Measurements from ENCODE around the gene GTPBP2.
A peak's percentile ranks its signal among the peaks of the same experiment; 100 is the strongest.

Gene GTPBP2, protein sequence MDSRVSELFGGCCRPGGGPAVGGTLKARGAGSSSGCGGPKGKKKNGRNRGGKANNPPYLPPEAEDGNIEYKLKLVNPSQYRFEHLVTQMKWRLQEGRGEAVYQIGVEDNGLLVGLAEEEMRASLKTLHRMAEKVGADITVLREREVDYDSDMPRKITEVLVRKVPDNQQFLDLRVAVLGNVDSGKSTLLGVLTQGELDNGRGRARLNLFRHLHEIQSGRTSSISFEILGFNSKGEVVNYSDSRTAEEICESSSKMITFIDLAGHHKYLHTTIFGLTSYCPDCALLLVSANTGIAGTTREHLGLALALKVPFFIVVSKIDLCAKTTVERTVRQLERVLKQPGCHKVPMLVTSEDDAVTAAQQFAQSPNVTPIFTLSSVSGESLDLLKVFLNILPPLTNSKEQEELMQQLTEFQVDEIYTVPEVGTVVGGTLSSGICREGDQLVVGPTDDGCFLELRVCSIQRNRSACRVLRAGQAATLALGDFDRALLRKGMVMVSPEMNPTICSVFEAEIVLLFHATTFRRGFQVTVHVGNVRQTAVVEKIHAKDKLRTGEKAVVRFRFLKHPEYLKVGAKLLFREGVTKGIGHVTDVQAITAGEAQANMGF

DNA sequence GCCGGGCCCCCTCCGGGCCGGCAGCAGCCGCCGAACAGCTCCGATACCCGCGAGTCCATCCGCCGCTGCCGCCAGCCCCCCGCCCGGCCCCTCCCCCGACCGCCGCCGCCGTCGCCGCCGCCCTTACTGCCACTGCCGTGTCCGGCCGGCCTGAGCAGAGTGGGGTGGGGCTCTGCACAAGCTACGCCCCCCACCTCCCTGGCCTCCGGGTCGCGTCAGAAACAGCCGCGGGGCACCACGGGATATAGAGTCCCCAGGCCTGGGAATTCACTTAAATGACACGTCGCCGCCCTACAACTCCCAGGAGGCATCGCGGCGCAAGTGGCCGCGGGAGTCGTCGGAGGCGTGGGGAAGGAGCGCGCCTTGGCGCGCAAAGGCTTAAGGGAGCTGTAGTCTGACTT lies at the start of gene GTPBP2:
TSS of gene GTPBP2 (minus strand) at position 161 of the 401 bp plus-strand sequence. CDS start at position 59, 102 bp downstream.
- DNase-seq (peak; percentile 96), ATAC-seq (peak; percentile 95)
- peak within 1 kb of the TSS; percentile 99 for H3K27ac Mint-ChIP-seq
- peaks cover 36% of the 10 kb centered on the region for H3K4me1 Mint-ChIP-seq
- H3K9me3 Mint-ChIP-seq: no peaks in the 10 kb centered on the region
- H3K4me3 Mint-ChIP-seq: peak within 1 kb of the TSS; percentile 96
- no peaks in the 10 kb centered on the region for H3K27me3 Mint-ChIP-seq
- peaks cover 19% of the 10 kb centered on the region for H3K36me3 Mint-ChIP-seq (ENCODE audit: low read depth)

DNA sequence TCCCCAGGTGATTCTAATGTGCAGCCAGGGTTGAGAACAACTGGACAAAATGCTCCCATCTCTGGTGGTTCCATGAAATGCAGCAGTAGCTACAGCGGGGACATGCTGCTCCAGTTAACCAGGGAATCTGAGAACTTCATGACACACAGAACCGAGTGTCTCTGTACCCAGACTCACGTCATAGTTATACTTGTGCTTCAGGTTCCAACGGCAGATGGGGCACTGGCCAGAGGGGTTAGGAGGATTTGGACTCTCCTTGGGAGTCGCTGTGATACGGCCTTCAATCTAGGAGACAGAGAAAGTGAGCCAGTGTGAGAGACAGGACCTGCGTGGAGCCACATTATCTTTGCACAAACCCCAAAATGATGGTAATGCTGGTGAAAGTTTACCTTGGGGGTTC lies 49.3 kb upstream of the GTPBP2 start:
- no peaks in the 10 kb centered on the region for H3K27me3 Mint-ChIP-seq
- peaks cover 4% of the 10 kb centered on the region for H3K4me1 Mint-ChIP-seq
- H3K36me3 Mint-ChIP-seq (ENCODE audit: low read depth): peaks cover 32% of the 10 kb centered on the region
- no peak for ATAC-seq
- H3K27ac Mint-ChIP-seq: no peak overlapping the region
- no peak for DNase-seq
- H3K4me3 Mint-ChIP-seq: no peak overlapping the region
- H3K9me3 Mint-ChIP-seq: no peaks in the 10 kb centered on the region

DNA sequence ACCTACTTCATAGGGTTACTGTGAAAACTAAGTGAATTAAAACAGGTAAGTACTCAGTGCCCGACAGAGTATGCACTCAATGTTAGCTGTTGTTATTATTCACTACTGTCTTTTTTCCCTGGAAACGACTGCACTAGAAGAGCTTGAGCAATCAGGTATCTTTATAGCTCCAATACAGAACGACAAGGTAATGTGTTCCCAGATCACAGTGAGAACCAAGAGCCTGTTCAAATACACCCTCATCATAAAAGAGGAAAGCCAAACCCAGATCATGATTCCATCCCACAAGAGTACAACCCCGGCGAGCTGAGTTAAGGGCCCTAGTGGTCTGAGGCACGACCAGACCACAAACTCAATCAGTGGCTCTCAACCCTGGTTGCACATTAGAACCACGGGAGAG lies 48.7 kb upstream of the GTPBP2 start:
- H3K27me3 Mint-ChIP-seq: no peaks in the 10 kb centered on the region
- DNase-seq (no peak), ATAC-seq (no peak)
- H3K4me1 Mint-ChIP-seq: no peaks in the 10 kb centered on the region
- H3K9me3 Mint-ChIP-seq: no peaks in the 10 kb centered on the region
- no peak overlapping the region for H3K4me3 Mint-ChIP-seq
- H3K27ac Mint-ChIP-seq: no peak overlapping the region
- peaks cover 34% of the 10 kb centered on the region for H3K36me3 Mint-ChIP-seq (ENCODE audit: low read depth)

DNA sequence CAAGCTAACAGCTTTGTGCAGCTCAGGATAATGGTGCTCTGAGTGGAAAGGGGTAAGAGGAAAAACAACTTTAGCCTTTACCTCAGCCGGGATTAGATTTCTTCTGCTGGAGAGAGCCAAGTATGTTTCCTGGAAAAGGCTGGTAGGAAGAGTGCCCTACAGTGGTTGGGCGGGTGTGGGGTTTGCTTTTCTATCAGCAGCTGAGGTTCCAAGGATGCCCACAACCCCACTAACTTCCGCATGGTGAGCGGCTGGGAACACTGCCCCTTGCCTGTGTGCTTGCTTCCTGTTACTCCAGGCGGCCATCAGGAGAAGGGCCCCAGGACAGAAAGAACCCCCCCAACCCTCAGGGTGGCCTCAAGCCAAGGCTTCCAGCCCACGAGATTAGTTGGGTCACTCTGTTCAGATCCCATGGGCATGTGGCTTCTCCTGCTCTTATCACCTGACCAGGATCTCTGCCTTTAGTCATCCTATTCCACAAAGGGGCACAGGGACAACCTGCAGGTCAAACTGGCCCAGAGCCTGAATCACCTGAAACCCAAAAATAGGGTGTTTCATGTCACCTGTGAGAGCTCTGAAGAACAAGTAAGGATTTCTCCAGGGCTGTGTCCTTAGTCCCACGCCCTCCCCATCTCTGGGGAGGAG lies 48.0 kb upstream of the GTPBP2 start:
- no peaks in the 10 kb centered on the region for H3K4me1 Mint-ChIP-seq
- peaks cover 32% of the 10 kb centered on the region for H3K36me3 Mint-ChIP-seq (ENCODE audit: low read depth)
- no peak overlapping the region for H3K27ac Mint-ChIP-seq
- DNase-seq (no peak), ATAC-seq (no peak)
- no peaks in the 10 kb centered on the region for H3K27me3 Mint-ChIP-seq
- no peak overlapping the region for H3K4me3 Mint-ChIP-seq
- no peaks in the 10 kb centered on the region for H3K9me3 Mint-ChIP-seq

DNA sequence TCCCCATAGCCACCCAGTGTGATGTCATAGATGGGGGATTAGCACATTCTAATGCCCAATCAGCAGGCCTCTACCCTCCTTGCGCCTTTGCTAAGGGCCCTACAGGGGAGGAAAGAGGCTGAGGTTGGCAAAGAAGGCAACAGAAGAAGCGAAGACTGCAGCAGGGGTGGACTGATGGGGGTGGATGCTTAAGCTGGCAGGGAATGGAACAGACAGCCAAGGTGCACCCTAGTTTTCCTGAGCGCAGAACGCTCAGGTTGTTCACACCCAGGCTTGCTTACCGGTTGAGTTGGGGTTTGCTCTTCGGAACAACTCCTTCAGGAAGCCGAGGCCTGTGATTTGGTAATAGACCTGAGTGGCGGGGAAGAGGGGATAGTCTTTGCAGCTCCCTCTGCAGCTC lies 45.9 kb upstream of the GTPBP2 start:
- DNase-seq: no peak
- no peak overlapping the region for H3K27ac Mint-ChIP-seq
- no peak overlapping the region for H3K4me3 Mint-ChIP-seq
- H3K9me3 Mint-ChIP-seq: no peaks in the 10 kb centered on the region
- peaks cover 30% of the 10 kb centered on the region for H3K36me3 Mint-ChIP-seq (ENCODE audit: low read depth)
- no peak for ATAC-seq
- peaks cover 8% of the 10 kb centered on the region for H3K4me1 Mint-ChIP-seq
- no peaks in the 10 kb centered on the region for H3K27me3 Mint-ChIP-seq

DNA sequence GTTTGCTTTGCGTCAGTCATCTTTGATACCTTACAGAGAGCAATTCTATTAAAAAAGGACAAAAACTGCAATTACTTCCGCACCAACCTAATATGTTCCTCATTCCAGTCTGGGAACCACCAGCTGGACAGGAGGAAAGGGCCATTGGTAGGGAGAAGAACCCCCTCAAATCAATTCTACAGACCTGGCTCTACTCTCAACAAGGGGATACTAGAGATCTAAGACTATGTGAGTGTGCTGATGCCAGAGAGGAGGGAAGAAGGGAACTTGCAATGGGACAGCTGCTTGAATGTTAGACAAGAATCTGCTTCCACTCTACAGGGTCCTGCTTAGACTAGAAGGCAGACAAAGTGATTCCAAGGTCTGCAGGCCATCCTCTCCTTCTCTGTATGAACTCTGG lies 45.2 kb upstream of the GTPBP2 start:
- Mint-ChIP-seq H3K27ac (no peak overlapping the region), H3K36me3 (ENCODE audit: low read depth) (peaks cover 30% of the 10 kb centered on the region), H3K4me1 (peaks cover 14% of the 10 kb centered on the region), H3K27me3 (no peaks in the 10 kb centered on the region), H3K9me3 (no peaks in the 10 kb centered on the region), H3K4me3 (no peak overlapping the region)
- DNase-seq (no peak), ATAC-seq (no peak)

DNA sequence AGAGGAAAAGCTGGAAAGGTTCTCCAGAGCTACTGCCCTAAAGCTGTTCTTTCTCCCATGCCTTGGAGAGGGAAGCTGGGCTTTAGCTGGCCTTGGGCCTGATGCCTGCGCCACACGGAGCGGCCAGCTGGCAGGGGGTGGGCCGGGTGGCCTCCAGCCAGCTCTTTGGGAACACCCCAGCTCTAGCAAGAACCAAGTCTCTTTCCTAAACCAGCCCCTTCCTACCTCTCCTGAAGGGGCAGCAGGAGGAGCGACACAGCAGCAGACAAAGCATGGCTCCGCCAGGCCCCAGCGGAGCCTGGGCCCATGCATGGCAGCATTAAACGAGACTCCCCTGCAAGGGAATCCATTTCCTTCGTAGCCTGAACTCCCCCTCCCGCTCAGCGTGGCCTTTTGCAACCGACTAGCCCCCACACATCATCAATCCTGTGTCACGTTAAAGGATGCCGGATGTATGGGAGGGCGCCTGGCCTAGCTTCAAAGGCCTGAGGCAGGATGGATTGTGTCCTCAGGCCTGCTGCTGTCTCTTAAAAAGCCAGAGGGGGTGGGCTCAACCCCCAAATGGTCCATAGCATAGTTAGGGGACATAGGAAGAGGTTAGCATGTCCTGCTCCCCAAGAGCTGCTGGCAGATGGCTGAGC lies 44.5 kb upstream of the GTPBP2 start:
- Mint-ChIP-seq H3K27me3 (no peaks in the 10 kb centered on the region), H3K4me1 (peaks cover 21% of the 10 kb centered on the region), H3K4me3 (no peak overlapping the region), H3K9me3 (no peaks in the 10 kb centered on the region), H3K36me3 (ENCODE audit: low read depth) (peaks cover 30% of the 10 kb centered on the region), H3K27ac (no peak overlapping the region)
- no peak for ATAC-seq
- no peak for DNase-seq

DNA sequence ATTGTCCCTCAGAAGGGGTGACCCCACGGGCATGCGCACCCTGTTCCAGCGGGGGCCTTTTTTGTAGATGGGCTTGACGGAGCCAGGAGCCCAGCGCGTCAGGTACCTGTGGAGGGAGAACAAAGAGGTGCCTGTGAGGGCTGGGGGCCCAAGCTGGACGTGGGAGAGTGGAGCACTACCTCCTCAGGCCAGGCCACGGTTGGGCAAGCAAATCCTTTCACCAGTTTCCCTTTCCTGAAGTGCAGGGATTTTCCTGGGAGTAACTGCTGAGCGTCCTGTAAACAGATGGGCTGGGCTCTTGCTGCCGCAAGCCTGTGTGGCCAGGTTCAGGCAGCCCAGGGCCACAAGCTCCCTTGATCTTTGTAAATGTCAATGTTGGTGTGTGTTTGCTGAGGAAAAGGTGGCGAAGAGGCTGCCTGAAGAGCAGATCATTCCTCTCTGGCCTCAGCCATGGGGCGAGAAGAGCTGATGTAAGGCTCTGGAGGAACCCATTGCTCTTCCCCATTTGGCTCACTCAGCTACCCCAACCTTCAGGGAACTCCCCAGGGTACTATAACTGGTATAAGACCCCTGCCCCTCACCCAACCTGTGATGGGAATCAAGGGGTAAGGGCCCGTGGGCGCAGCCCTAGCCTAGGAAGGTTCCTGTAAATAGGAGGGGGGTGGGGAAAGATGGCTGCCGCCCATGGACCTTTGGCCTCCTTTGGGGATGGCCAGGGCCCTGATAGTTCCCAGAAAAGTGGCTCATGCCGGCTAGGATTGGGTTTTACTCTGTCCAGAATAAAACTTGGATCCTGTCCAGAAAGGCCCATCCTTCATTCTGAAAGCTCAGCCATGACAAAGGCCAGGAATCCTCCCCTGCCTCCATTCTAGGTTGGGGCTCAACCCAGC lies 43.0 kb upstream of the GTPBP2 start:
- no peaks in the 10 kb centered on the region for H3K9me3 Mint-ChIP-seq
- no peak overlapping the region for H3K27ac Mint-ChIP-seq

DNA sequence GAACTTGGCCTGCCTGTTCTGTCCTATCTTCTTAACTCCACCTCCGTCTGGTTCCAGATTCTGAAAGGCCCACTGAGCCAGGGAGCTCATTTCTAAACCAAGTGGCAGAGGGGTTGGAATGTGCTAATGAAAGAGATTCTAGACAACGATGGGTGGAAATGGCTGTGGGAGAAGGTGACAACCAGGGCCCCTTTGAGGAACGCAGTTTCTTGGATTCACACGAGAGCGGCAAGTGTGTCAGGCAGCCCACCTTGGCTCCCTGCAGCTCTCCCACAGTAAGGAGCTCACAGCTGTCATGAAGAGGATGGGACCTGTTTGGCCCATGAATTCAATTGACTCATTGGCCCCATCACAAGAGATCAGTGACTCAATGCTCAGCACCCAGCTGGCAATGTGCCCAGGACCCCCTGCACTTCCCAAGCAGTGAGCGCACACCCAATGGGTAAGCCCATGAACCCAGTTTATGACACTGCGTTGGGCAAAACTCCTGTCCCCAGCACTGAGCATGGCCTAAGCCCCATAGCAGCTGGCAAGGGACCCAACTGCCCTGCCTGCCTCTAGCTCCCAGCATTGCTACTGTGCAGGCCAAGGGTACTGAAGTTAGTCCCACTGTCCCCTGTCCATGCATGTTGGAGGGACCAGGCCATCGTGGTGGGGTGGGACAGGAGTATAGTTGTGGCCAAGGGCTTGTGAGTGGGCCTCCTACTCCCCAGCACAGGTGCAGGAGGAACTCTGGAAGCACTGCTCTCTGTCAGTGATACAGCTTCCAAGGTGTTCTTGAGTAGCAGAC lies 42.1 kb upstream of the GTPBP2 start:
- no peaks in the 10 kb centered on the region for H3K27me3 Mint-ChIP-seq
- DNase-seq (no peak), ATAC-seq (no peak)
- peaks cover 21% of the 10 kb centered on the region for H3K36me3 Mint-ChIP-seq (ENCODE audit: low read depth)
- no peak overlapping the region for H3K4me3 Mint-ChIP-seq
- H3K27ac Mint-ChIP-seq: peak overlapping the region; percentile 84
- H3K9me3 Mint-ChIP-seq: no peaks in the 10 kb centered on the region
- peaks cover 36% of the 10 kb centered on the region for H3K4me1 Mint-ChIP-seq

More for the DNA sequence above, 43.0 kb upstream of the GTPBP2 start:
- Mint-ChIP-seq H3K4me1 (peaks cover 34% of the 10 kb centered on the region), H3K36me3 (ENCODE audit: low read depth) (peaks cover 21% of the 10 kb centered on the region), H3K4me3 (no peak overlapping the region), H3K27me3 (no peaks in the 10 kb centered on the region)
- ATAC-seq (no peak), DNase-seq (no peak)

DNA sequence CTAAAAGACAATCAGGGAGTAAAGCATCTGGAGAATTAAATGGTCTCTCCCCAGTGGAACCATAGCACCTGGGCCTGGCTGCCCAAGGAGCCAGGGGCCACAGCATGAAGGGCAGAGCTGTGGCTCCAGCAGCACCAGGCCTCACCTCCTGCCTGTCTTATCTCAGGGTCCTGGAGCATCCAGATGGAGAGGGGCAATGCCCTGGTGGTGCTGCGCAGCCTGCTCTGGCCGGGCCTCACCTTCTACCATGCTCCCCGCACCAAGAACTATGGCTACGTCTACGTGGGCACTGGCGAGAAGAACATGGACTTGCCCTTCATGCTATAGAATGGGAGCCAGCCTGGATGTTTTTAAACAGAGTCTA lies 41.5 kb upstream of the GTPBP2 start:
- no peak for ATAC-seq
- H3K4me3 Mint-ChIP-seq: no peak overlapping the region
- H3K4me1 Mint-ChIP-seq: peaks cover 36% of the 10 kb centered on the region
- peaks cover 21% of the 10 kb centered on the region for H3K36me3 Mint-ChIP-seq (ENCODE audit: low read depth)
- DNase-seq: no peak
- H3K9me3 Mint-ChIP-seq: no peaks in the 10 kb centered on the region
- peak overlapping the region; percentile 84 for H3K27ac Mint-ChIP-seq
- no peaks in the 10 kb centered on the region for H3K27me3 Mint-ChIP-seq

DNA sequence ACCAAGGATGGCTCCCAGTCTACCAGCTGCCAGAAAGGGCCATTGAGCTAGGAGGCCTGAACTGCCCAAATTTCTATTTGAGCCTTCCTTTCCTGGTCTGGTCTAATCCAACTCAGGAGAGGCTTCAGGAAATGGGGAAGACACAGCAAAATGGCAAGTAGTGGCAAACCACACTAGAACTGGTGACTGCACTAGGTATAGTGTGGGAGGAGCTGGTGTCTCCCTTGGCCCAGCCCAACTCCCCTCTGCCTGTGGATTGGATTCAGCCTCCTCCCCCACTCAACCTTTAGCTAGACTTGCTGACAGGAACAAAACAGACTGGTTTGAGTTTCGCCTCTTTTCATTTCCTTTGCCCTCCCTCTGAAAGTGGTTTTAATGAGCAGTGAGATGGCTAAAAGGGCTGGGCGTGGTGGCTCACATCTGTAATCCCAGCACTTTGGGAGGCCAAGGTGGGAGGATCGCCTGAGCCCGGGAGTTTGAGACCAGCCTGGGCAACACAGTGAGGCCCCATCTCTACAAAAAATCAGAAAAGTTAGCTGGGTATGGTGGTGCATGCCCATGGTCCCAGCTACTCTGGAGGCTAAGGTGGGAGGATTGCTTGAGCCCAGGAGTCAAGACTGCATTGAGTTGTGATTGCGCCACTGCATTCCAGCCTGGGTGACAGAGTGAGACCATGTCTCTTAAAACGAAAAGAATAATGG lies 41.0 kb upstream of the GTPBP2 start:
- Mint-ChIP-seq H3K27ac (peak overlapping the region; percentile 84), H3K9me3 (no peaks in the 10 kb centered on the region), H3K36me3 (ENCODE audit: low read depth) (peaks cover 20% of the 10 kb centered on the region), H3K27me3 (no peaks in the 10 kb centered on the region), H3K4me1 (peaks cover 36% of the 10 kb centered on the region), H3K4me3 (no peak overlapping the region)
- DNase-seq: peak; percentile 47
- peak; percentile 81 for ATAC-seq

DNA sequence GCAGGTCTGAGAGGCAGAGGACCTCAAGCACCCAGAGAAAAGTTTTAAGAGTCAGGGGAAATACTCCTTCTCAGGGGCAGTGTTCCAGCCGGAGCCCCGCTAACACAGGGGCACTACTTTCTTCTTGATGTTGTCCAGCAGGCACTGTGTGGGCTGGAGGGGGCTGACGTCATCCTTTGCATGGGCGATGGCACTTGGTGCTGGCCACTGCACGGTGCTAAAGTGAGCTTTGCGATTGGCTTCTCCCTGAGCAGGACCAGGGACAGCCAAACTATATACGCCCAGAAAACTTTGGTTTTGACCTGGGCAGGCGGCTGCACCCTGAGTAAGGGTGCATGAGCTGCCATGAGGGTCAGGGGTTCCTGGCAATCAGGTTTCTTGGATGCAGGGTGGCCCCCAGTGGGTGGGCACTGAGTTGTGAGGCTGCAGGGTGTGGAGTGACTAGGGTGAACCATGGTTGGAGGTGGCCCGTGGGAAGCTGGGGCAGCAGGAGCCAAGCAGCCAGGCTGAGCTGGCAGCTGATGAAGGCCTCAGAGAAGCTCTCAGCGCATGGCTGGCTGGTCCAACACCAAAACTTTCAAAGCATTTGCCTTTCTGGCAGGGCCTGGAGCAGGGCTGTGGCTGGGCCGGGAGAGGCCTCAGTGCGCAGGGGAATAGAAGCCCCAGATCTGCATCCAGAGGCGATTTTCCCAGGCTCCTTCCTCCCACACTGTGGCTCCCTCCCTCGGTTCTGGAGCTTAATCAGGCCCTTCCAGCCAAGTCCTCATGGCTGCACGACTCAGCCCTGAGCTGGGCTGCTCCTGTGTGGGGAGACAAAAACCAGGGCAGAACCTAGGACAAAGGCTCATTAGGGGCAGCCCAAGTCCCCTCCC lies 40.2 kb upstream of the GTPBP2 start:
- Mint-ChIP-seq H3K27me3 (no peaks in the 10 kb centered on the region), H3K27ac (peak overlapping the region; percentile 84), H3K36me3 (ENCODE audit: low read depth) (peaks cover 12% of the 10 kb centered on the region), H3K4me3 (no peak overlapping the region), H3K9me3 (no peaks in the 10 kb centered on the region), H3K4me1 (peaks cover 36% of the 10 kb centered on the region)
- no peak for DNase-seq
- ATAC-seq: peak; percentile 4
